ENCODE measurements around the gene PIN1.
"Not testable (repeated sequence)": the region's sequence is repeated elsewhere in the genome, so short reads cannot be mapped to it uniquely, and the experiment has no call there.

Gene PIN1

DNA sequence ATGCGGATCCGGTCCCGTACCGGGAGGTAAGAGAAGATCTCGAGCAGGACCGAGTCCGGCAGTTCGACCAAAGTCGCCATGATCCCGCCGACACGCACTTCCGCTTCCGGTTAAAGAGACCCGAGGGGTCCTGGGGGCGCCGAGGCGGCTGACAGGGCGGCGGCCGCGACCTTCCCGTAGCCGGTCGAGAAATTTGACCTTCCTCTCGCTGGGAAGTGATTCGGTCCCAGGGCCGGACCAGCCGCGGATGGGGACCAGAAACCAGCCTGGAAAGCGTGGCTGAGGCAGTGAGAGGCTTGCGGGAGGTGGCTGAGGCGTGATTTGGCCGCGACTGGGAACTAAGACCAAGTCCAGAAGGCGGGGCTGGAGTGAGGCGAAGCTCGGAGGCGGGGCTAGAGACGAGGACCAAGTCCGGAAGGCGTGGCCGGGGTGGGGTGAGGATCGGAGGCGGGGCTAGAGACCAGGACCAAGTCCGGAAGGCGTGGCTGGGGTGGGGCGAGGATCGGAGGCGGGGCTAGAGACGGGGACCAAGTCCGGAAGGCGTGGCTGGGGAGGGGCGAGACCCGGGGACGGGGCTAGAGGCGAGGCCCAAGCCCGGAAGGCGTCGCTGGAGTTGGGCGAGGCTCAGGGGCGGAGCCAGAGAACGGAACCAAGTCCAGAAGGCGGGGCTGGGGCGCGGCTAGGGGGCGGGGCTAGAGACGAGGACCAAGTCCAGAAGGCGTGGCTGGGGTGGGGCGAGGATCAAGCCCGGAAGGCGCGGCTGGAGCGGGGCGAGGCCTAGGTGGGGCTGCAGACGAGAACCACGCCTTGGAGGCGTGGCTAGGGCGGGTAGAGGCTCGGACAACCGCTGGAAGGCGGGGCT is 16.2 kb upstream of the PIN1 start, which contains the start of gene FBXL12:
FBXL12 (minus strand) TSS at position 346 of the 862 bp plus-strand sequence; CDS start at position 80, 266 bp downstream.
- ATAC-seq = peak; percentile 88 to 91

DNA sequence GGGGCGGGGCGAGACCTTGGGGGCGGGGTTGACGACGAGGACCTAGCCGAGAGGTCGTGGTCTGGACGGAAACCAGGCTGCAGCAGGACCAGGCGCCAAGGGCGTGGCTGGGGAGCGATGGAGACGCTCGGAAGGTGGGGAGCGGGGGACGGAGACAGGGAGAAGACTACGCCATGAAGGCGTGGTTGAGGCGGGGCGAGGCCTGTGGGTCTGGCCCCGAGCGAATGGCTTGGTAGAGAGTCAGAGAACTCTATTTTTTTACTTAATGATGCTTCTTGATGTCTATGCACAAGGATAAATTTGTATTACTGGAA is 15.6 kb upstream of the PIN1 start:
- ATAC-seq = no peak

DNA sequence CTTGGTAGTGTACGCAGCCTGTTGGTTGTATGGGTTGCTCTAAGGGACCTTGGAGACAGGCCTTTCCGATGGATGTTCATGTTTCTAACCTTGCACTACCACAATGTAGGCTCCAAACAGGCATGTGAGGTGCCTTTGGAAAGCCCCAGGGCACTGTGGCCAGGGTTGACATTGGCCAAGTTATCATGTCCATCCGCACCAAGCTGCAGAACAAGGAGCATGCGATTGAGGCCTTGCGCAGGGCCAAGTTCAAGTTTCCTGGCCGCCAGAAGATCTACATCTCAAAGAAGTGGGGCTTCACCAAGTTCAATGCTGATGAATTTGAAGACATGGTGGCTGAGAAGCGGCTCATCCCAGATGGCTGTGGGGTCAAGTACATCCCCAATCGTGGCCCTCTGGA is 15.1 kb upstream of the PIN1 start:
- ATAC-seq = not testable (repeated sequence)

DNA sequence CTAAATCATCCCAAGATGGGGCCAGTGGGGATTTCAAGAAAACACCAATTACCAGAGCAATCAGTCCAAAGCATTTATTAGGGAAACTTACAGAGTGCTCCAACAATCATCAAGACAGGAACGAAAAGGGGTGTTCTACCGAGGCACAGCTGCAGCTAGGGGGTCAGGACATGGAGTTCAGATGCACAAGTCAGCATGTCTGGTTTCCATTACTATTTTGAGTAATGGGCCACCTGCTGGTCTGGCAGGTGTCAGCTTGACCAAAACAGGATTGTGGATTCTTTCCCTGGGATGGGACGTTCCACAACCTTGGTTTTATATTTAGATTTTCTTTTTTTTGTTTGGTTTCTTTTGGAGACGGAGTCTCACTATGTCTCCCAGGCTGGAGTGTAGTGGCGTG is 11.3 kb upstream of the PIN1 start:
- no peak for ATAC-seq

DNA sequence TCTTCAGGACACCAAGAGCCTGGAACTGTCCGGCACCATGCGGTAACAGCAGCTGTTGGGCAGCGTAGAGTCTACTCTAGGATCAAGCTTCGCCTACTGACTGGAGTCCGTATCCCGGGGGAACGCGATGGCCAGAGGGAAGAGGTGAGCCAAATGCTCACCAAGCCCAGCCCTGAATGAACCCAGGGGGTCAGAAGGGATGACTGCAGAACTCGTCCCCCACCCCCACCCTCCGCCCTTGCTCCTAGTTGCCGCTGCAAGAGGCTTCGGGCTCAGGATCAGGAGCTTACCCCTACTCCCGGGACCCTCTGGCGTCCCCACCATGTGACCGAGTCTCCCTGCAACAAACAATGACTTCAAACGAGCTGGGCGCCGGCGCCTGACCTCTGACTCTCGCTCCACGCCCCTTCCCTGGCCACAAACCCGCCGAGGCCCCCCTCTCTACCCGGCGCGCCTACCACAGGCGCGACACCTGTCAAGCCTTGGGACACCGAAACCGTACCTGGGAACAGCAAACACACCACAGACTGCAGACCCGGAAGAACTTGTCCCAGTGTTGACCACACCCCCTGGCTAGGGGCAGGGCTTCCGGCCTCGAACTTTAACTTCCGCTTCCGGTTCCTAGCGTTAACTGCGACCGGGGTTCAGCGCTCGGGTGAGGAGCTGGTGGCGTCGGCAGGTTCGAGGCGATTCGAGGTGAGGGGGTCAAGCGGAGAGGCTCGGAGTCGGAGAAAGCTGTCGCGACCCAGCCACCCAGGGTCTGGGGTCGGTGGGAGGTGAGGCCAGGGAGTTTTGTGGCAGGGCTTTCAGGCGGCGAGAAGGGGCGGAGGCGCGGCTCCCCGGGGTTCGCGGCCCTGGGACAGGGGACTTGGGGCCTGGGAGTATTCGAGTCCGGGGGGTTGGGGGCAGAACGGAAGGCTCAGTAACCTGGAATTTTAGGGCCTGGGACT is 7.6 kb upstream of the PIN1 start, which contains the start of gene UBL5:
UBL5 (plus strand) TSS at position 630 of the 950 bp plus-strand sequence. CDS start 420 bp downstream, outside the sequence.
- peak; percentile 99 for ATAC-seq

DNA sequence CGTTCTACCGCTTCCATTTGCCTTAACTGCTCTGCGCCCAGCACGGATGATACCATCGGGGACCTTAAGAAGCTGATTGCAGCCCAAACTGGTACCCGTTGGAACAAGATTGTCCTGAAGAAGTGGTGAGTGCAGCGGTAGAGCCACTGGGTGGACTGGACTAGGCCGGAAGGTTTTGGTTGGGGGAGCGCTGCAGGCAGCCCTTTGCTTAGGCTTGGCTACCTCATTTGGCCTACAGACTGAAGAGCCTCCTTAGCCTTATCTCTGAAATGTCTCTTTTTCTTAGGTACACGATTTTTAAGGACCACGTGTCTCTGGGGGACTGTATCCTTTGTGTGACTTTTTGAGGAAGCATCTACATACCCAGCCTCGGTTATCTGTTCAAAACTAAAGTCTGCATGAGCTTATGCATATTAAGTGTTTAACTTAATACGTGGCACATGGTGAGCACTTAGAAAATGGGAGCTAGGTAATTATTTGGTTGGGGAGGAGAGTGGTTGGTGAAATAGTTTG is 6.5 kb upstream of the PIN1 start:
- ATAC-seq = no peak

DNA sequence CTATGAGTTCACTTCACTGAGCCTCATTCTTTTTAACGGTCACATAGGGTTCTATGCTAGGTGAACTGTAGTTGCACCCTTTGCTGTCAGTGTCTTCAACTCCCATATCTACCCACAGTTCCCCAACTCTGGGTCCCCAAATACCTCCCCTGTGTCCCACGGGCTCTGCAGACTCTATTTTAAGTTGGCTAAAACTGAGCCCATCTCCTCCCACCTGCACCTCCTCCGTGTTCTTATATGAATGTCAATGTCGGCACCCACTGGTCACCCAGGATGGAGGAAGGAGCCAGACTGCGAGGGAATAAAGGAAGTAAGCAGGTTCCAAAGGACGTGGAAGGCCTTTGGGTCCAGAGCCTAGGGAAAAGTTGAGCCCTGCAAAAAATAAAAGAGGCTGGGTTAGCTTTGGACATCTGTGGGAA is 802 bp upstream of the PIN1 start:
- no peak for ATAC-seq

DNA sequence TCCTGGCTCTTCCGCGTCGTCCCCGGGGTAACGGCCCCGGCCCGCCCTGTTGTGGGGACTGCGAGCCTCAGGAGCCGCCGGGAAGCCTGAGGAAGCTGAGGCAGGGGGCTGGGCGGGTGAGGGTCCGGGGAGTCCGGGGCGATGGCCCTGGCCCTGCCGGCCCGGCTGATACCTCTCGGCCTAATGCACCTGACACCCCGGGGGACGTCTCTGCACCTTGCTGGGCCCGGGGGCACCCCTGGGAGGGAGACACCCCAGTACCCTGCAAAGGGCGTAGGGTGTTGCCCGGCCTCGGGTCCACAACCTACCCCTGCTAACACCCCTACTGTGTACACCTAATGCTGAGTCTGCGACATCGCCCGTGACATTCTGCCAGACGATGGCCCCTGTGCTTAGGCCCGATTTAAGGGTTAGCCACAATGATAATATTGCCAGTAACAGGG is 410 bp downstream of the PIN1 start:
- ATAC-seq = peak in 1 of 2 donors; percentile 0

DNA sequence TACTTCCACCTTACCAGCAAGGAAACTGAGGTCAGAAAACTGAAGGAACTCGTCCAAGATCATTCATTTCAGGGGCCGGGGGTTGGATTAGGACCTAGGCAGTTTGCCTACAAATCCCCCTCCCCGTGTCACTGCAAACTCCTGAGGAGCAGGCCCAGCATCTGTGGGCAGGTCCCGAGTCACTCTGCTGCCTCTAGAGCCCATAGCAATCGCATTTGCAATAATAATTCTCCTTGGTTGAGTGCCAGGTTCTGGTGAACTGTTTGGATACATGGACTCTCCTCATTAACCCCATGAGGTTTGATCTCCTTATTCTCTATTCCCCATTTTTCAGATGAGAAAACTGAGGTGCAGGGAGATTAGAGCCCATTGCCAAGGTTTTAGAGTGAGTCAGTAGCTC is 903 bp downstream of the PIN1 start:
- ATAC-seq = no peak

DNA sequence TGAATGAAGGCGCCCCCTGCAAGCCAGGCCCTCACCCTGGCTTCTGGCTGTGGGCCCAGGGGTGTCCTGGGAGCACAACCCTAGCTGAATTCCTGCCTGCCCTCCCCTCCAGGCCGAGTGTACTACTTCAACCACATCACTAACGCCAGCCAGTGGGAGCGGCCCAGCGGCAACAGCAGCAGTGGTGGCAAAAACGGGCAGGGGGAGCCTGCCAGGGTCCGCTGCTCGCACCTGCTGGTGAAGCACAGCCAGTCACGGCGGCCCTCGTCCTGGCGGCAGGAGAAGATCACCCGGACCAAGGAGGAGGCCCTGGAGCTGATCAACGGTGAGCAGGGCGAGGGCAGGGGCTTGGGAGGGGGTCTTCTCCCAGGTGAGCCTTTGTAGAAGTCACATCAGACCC is 3.2 kb downstream of the PIN1 start:
- ATAC-seq = no peak

DNA sequence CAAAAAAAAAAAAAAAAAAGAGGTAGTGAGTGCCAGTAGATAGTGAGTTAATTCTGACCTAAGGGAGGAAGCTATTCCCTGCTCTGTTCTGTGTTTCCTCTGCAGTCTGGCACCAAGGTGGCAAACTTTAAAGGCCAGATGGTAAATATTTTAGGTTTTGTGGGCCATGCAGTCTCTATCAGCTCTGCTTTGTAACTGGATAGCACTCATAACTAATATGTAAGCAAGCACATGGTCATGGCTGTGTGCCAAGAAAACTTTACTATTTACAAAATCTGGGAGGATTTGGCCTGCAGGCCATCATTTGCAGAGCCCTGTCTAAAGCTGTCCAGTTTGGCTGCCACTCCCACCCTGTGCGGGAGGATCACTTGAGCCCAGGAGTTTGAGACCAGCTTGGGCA is 4.3 kb downstream of the PIN1 start:
- ATAC-seq = no peak

DNA sequence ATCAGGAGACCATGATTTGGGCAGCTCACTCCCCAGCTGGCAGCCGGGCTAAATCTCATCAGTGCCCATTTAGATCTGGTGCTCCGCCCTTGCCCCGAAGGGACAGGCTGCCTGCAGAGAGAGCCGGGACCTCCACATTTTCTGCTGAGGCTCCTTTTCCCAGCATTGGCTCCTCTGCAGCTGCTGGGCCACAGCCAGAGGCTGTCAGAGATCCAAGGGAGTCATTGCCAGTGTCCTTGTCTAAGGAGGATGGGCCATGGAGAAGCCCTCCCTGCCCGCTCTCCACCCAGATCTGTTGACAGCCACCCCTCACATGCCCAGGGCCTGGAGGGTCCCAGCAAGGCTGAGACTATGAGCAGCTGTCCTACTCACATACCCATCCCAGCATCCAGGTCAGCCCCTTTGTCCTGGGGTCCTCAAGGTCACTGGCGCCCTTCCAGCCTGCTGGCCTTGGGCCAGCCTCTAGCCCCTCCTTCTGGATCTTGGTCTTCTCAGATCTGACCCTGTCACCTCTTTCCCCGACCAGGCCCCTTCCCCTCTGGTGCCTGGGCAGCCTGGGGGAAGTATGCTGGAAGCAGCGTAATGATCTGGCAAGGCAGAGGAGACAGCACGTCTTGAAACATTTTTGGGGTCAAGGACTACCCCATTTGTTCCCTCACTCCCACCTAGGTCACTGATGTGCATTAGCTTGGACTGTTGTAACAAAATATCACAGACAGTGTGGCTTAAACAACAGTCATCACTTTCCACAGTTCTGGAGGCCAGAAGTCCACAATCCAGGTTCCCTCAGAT is 7.9 kb downstream of the PIN1 start:
- ATAC-seq = no peak

DNA sequence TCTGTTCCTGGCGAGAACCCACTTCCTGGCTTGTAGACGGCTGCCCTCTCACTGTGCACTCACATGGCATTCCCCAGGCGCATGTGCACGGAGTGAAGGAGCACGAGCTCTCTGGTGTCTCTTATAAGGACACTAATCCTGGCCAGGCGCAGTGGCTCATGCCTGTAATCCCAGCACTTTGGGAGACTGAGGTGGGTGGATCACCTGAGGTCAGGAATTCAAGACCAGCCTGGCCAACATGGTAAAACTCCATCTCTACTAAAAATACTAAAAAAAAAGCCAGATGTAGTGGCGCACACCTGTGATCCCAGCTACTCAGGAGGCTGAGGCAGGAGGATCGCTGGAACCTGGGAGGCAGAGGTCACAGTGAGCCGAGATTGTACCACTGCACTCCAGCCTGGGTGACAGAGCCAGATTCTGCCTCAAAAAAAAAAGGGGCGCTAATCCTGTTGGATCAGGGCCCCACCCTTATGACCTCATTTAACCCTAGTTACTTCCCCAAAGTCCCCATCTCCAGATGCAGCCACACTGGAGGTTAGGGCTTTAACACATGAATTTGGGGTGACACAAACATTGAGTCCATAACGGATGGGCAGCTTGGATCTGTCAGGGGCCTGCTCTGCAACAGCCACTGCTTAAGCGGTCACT is 8.6 kb downstream of the PIN1 start:
- not testable (repeated sequence) for ATAC-seq

DNA sequence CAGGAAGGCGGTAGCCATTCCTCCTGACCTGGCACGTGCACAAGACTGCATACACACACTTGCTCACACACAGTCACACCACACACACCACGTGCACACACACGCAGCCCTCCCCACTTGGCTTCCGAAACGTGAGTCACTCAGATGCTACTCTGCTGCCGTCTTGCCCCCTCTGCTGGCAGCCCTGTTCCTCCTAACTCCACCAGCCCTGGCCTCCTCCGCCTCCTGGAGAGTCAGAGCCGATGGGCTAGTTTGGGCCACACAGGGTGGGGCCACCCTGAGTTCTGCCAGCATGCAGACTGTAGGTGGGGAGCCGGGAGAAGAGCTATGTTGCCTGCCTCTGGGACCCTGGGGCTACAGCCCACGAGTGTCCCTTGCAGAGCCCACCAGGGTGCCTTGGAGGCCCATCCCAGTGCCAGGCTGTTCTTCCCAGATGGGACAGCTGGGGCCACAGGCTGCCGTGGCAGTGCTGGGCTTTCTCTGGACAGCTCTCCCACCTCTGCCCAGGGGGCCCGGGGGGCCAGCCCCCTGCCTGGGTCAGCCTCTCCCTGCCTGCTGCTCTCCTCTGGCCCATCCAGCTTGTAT is 12.1 kb downstream of the PIN1 start:
- peak; percentile 65 to 83 for ATAC-seq

DNA sequence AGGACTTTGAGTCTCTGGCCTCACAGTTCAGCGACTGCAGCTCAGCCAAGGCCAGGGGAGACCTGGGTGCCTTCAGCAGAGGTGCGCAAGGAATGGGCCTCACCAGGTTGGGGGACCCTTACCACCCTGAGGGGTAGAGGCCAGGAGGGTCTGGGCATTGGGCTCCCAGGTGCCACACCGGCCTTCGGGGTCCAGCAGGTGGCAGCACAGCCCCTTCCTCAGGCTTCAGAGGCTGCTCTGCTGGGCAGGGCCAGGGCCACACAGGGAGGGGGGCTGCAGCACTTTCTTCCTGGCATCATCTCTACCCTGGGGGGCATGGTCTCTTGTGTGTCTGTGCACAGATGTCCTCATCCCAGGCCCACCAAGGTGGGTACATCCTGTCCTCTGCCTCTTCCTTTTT is 12.9 kb downstream of the PIN1 start:
- ATAC-seq = no peak

DNA sequence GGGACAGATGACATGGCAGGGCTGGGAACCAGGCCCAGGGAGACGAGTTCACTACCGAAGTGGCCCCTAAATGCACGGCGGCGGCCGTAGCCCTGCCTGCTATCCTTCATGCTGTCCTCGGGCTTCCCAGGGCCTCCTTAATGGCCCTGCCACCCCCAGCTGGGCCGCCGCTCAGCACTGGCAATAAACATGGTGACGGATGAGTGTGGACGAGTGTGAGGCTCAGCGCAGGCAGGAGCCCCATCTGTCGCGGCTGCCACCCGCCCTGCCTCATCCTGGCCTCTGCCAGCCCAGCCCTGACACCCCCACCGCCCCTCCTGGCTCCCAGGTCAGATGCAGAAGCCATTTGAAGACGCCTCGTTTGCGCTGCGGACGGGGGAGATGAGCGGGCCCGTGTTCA is 13.6 kb downstream of the PIN1 start:
- no peak for ATAC-seq

DNA sequence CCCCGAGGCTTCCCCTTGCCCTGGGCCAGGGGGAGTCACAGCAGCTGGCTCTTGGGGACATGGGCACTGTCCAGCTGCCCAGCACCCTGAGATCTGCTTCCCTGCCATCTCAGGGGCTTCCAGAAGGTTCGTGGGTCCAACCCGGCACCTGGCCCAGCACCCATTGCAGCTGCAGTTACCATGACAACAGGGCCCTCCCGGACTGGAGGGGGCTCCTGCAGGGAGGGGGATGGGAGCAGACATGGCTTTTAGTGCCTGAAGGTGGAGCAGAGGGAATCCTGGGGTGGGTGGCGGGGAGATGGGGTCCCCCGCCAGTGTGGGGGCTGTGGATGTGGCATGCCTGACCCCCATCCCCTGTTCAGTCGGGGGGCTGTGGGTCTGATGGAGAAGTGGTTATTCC is 14.7 kb downstream of the PIN1 start:
- ATAC-seq = no peak

DNA sequence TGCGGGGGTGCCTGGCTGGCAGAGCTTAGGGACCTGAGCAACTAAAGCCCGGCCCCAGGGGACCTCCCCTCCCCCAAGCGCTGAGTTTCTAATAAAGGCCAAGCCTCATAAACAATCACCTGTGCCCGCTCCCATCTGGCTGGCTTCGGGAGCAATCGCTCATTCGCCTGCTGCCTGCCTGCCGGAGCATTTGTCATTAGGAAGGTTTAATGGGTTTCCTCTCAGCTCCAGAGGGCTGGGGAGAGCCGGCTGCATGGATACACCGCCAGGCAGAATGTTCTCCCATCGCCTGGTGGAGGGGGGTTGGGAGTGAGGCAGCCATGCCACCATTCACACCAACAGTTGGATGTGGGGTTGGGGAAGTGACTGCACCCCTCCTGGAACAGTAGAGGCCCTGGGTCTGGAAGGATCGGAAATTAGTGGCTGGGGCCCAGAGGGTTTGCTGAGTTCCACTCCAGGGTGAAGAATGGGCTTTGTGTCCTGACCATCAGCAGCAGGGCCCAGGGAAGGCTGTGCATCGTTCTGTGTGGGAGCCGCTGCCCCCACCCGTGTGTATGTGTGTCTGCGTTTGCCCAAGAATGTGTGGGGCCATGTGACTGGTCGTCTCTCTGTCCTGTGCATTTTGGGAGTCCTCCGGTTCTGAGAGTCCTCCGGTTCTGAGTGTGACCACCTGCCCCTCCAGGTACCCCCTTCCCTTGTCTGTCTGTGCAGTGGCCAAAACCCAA is 15.3 kb downstream of the PIN1 start:
- no peak for ATAC-seq

DNA sequence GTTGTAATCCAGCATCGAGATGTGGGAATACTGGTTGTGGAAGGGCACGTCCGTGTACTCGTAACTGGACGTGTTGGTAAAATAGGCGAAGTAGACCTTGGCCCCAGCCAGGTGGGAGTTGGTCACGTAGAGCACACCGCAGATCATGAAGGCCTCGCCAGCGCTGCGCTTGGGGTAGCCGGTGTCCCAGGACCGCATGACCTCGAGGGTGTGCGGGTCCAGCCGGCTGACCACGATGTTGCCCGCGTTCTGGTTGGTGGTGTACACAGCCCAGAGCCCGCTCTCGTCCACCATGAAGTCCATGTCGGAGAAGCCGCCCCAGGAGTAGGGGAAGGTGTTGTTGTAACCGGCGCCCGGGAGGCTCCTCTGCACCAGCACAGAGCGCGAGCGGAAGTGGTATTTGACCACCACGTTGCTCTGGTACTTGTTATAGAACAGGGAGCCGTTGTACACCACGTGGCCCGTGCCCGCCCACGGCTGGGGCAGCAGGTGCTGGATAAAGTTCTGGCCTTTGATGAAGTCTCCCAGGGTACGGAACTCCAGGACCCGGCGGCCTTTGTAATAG is 19.2 kb downstream of the PIN1 start:
- no peak for ATAC-seq

DNA sequence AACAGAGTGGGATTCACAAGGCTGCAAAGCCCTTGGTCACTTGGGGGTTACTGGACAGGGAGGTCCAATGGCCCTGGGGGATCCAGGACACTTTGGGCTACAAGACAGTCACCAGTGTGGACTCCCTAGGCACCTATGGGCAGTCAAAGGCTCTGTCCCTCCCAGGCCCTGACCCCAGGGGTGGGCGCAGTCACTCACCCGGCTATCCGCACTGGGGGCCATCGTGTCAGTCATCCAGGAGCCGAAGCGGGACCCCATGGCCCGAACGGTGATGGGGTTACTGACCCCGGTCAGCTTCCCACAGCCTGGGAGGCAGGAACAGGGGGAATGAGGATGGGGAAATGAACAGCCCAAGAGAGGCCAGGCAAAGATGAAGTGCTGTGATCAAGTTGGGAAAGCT is 21.5 kb downstream of the PIN1 start:
- no peak for ATAC-seq

Measured in activated CD4-positive, CD25-positive, alpha-beta regulatory T cell treated with anti-CD3 and anti-CD28 coated beads, Interleukin-2, amount 50 U/mL, for 24 hours (primary cell).